Measurements from ENCODE around the gene CCDC197.

DNA sequence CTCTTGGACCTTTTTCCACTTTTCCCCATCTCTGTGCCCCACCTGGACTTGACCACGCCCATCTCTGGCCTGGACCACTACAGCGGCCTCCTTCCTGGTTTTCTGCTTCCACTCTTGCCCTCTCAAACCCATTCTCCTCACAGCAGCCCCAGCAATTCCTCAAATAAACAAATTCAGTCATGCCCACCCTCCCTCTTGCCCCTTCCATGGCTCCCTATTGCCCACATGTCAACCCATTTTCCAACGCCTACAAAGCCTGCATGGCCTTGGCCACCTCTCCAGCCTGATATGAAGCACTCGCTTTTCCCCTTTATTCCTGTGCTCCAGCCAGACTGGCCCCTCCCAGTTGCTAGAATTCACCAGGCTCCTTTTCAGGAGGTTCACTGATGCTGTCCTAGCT is 23.2 kb downstream of the CCDC197 start:
- TF ChIP-seq TCF12 (IDR thresholded peaks at IDR 0.05; ENCODE audit: low read depth), result no peak
- TF ChIP-seq, protein P1, sequence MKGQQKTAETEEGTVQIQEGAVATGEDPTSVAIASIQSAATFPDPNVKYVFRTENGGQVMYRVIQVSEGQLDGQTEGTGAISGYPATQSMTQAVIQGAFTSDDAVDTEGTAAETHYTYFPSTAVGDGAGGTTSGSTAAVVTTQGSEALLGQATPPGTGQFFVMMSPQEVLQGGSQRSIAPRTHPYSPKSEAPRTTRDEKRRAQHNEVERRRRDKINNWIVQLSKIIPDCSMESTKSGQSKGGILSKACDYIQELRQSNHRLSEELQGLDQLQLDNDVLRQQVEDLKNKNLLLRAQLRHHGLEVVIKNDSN (IDR thresholded peaks at IDR 0.05), result no peak
- TF ChIP-seq, protein P2, sequence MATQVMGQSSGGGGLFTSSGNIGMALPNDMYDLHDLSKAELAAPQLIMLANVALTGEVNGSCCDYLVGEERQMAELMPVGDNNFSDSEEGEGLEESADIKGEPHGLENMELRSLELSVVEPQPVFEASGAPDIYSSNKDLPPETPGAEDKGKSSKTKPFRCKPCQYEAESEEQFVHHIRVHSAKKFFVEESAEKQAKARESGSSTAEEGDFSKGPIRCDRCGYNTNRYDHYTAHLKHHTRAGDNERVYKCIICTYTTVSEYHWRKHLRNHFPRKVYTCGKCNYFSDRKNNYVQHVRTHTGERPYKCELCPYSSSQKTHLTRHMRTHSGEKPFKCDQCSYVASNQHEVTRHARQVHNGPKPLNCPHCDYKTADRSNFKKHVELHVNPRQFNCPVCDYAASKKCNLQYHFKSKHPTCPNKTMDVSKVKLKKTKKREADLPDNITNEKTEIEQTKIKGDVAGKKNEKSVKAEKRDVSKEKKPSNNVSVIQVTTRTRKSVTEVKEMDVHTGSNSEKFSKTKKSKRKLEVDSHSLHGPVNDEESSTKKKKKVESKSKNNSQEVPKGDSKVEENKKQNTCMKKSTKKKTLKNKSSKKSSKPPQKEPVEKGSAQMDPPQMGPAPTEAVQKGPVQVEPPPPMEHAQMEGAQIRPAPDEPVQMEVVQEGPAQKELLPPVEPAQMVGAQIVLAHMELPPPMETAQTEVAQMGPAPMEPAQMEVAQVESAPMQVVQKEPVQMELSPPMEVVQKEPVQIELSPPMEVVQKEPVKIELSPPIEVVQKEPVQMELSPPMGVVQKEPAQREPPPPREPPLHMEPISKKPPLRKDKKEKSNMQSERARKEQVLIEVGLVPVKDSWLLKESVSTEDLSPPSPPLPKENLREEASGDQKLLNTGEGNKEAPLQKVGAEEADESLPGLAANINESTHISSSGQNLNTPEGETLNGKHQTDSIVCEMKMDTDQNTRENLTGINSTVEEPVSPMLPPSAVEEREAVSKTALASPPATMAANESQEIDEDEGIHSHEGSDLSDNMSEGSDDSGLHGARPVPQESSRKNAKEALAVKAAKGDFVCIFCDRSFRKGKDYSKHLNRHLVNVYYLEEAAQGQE (IDR thresholded peaks at IDR 0.05; ENCODE audit: low read depth), result no peak
- TF ChIP-seq, protein P3, sequence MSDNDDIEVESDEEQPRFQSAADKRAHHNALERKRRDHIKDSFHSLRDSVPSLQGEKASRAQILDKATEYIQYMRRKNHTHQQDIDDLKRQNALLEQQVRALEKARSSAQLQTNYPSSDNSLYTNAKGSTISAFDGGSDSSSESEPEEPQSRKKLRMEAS (IDR thresholded peaks at IDR 0.05), result no peak
